ENCODE measurements around the gene SORCS1. TPM values are rescaled to one million over a fixed set of nuclear protein-coding genes. Genes with fewer than 3 reads are reported as not detected.

Gene SORCS1
- polyA plus RNA-seq, 1 donor (not counting 4 experiments of a cell fraction or from before 2014, with no cell fraction given), result not detected

- H3K9me1 ChIP-seq (ENCODE audit: control insufficient read depth, extremely low read depth, insufficient read depth, low read length), result no peaks in the 10 kb centered on the region
- H3K27me3 ChIP-seq (ENCODE audit: control insufficient read depth, extremely low read depth, insufficient read depth, low read length), result no peaks in the 10 kb centered on the region
- TF ChIP-seq, protein P1, sequence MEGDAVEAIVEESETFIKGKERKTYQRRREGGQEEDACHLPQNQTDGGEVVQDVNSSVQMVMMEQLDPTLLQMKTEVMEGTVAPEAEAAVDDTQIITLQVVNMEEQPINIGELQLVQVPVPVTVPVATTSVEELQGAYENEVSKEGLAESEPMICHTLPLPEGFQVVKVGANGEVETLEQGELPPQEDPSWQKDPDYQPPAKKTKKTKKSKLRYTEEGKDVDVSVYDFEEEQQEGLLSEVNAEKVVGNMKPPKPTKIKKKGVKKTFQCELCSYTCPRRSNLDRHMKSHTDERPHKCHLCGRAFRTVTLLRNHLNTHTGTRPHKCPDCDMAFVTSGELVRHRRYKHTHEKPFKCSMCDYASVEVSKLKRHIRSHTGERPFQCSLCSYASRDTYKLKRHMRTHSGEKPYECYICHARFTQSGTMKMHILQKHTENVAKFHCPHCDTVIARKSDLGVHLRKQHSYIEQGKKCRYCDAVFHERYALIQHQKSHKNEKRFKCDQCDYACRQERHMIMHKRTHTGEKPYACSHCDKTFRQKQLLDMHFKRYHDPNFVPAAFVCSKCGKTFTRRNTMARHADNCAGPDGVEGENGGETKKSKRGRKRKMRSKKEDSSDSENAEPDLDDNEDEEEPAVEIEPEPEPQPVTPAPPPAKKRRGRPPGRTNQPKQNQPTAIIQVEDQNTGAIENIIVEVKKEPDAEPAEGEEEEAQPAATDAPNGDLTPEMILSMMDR (optimal IDR thresholded peaks at IDR 0.05 in 1 of 3, IDR thresholded peaks at IDR 0.05 in 1 of 3, conservative IDR thresholded peaks at IDR 0.05 in 1 of 3; ENCODE audit: extremely low read depth in 1 of 3, insufficient read depth in 2 of 3, low read length in 3 of 3), result no peak
- TF ChIP-seq EZH2 (IDR thresholded peaks at IDR 0.05; ENCODE audit: low read length), result no peak
- H3K79me2 ChIP-seq (ENCODE audit: control insufficient read depth, insufficient read depth, low read length), result no peaks in the 10 kb centered on the region
- FAIRE-seq (no peak), DNase-seq (ENCODE audit: low read depth, low spot score) (no peak)
- peaks cover 4% of the 10 kb centered on the region for H3K9me3 ChIP-seq (ENCODE audit: control insufficient read depth, low read depth, low read length)
- H3K4me2 ChIP-seq (ENCODE audit: control insufficient read depth, extremely low read depth, insufficient read depth, low read depth, low read length), result no peak overlapping the region
- H3K9ac ChIP-seq (ENCODE audit: control insufficient read depth, extremely low read depth, insufficient read depth, low read length), result no peak overlapping the region
- H3K4me1 ChIP-seq (ENCODE audit: control insufficient read depth, extremely low read depth, insufficient read depth, low read length), result no peaks in the 10 kb centered on the region
- dilution Hi-C loops (cut with MboI; ENCODE audit: extremely low pct_ligation_motif_present, low sequenced_read_pairs), result no loop called here
- H3K36me3 ChIP-seq (ENCODE audit: control insufficient read depth in 2 of 2, extremely low read depth in 1 of 2, insufficient read depth in 2 of 2, low read length in 2 of 2), result no peaks in the 10 kb centered on the region
- no peak overlapping the region for H3K27ac ChIP-seq (ENCODE audit: control insufficient read depth, insufficient read depth, low read length)
- no peak overlapping the region for H2AFZ ChIP-seq (ENCODE audit: control insufficient read depth, low read length)
- H4K20me1 ChIP-seq (ENCODE audit: control insufficient read depth, extremely low read depth, insufficient read depth, low read length), result no peaks in the 10 kb centered on the region
- H3K4me3 ChIP-seq (ENCODE audit: control insufficient read depth in 2 of 3, extremely low read depth in 1 of 3, insufficient read depth in 2 of 3, low read depth in 1 of 3, low read length in 3 of 3), result no peak overlapping the region
Observed at GRCh38 chr10:107098326-107098725, 66.2 kb downstream of the SORCS1 start.

GRCh38 chr10:107094824-107095522, 69.5 kb downstream of the SORCS1 start:
- Histone ChIP-seq H3K27ac (ENCODE audit: control insufficient read depth, insufficient read depth, low read length) (no peak overlapping the region), H3K4me3 (ENCODE audit: control insufficient read depth in 2 of 3, extremely low read depth in 1 of 3, insufficient read depth in 2 of 3, low read depth in 1 of 3, low read length in 3 of 3) (no peak overlapping the region), H3K36me3 (ENCODE audit: control insufficient read depth in 2 of 2, extremely low read depth in 1 of 2, insufficient read depth in 2 of 2, low read length in 2 of 2) (no peaks in the 10 kb centered on the region), H3K79me2 (ENCODE audit: control insufficient read depth, insufficient read depth, low read length) (no peaks in the 10 kb centered on the region), H3K9me1 (ENCODE audit: control insufficient read depth, extremely low read depth, insufficient read depth, low read length) (no peaks in the 10 kb centered on the region), H2AFZ (ENCODE audit: control insufficient read depth, low read length) (no peak overlapping the region), H4K20me1 (ENCODE audit: control insufficient read depth, extremely low read depth, insufficient read depth, low read length) (no peaks in the 10 kb centered on the region), H3K9ac (ENCODE audit: control insufficient read depth, extremely low read depth, insufficient read depth, low read length) (no peak overlapping the region), H3K4me1 (ENCODE audit: control insufficient read depth, extremely low read depth, insufficient read depth, low read length) (no peaks in the 10 kb centered on the region), H3K27me3 (ENCODE audit: control insufficient read depth, extremely low read depth, insufficient read depth, low read length) (no peaks in the 10 kb centered on the region), H3K4me2 (ENCODE audit: control insufficient read depth, extremely low read depth, insufficient read depth, low read depth, low read length) (no peak overlapping the region), H3K9me3 (ENCODE audit: control insufficient read depth, low read depth, low read length) (peaks cover 4% of the 10 kb centered on the region)
- dilution Hi-C loops (cut with MboI; ENCODE audit: extremely low pct_ligation_motif_present, low sequenced_read_pairs), result no loop called here
- FAIRE-seq, result no peak
- DNase-seq (ENCODE audit: low read depth, low spot score), result no peak
- TF ChIP-seq, protein P1 (optimal IDR thresholded peaks at IDR 0.05 in 1 of 3, IDR thresholded peaks at IDR 0.05 in 1 of 3, conservative IDR thresholded peaks at IDR 0.05 in 1 of 3; ENCODE audit: extremely low read depth in 1 of 3, insufficient read depth in 2 of 3, low read length in 3 of 3), result no peak
- TF ChIP-seq EZH2 (IDR thresholded peaks at IDR 0.05; ENCODE audit: low read length), result no peak

All from keratinocyte (primary cell).